Measurements from ENCODE around the gene GPER1.

GPER1 gene

DNA sequence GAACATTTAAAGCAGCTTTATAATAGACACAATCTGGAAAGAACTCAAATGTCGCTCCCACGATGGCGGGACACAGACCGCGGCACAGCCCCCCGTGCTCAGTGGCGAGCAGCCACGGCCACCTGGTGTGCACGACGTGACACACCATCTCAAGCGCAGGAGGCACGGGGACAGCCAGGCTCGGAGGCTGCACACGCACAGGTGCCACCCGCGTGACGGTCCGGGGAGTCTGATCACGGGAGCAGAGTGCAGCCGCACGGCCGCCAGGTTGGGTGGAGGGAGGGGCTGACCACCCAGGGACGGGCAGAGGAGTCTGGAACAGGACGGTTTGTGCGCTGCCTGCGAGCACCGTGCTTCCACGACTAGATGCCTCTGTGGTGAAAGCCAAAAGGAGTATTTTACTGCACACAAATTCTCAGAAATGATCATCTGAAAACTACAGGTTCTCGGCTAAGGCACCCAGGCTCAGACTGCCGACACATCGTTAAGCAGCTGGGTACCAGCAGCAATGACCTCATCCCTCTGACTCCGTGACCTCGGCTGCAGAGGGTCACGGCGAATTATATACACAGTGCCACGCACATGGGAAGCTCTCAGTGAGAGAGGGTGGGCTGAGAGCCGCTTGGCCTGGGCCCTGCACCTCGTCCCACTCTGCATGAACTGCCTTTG, 7.5 kb upstream of the GPER1 start:
- no peak overlapping the region for H3K27ac ChIP-seq
- H3K4me3 ChIP-seq (ENCODE audit: low read depth in 1 of 2, low read length in 1 of 2), result no peak overlapping the region
- no peaks in the 10 kb centered on the region for H3K9me3 ChIP-seq
- H3K27me3 ChIP-seq, result no peaks in the 10 kb centered on the region
- H3K36me3 ChIP-seq, result no peaks in the 10 kb centered on the region
- TF ChIP-seq, protein P1, sequence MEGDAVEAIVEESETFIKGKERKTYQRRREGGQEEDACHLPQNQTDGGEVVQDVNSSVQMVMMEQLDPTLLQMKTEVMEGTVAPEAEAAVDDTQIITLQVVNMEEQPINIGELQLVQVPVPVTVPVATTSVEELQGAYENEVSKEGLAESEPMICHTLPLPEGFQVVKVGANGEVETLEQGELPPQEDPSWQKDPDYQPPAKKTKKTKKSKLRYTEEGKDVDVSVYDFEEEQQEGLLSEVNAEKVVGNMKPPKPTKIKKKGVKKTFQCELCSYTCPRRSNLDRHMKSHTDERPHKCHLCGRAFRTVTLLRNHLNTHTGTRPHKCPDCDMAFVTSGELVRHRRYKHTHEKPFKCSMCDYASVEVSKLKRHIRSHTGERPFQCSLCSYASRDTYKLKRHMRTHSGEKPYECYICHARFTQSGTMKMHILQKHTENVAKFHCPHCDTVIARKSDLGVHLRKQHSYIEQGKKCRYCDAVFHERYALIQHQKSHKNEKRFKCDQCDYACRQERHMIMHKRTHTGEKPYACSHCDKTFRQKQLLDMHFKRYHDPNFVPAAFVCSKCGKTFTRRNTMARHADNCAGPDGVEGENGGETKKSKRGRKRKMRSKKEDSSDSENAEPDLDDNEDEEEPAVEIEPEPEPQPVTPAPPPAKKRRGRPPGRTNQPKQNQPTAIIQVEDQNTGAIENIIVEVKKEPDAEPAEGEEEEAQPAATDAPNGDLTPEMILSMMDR (IDR thresholded peaks at IDR 0.05), result no peak
- no peaks in the 10 kb centered on the region for H3K4me1 ChIP-seq (ENCODE audit: control insufficient read depth in 1 of 2, insufficient read depth in 1 of 2, low read depth in 1 of 2, low read length in 1 of 2)

DNA sequence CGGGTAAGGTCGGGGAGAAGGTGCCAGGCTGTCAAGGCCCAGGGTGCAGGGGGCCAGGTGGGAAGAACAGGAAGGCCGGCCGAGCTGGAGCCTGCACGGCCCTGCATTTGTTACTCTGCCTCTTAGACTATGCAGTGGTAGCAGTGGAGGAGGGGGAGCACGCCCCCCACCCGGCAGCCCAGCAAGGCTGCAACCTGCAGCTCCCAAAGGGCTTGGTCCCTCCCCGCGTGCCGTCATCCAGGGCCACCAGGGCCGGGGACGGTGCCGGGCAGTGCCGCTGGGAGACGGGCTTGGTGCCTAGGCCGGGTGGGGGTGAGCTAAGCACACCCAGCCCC, 7.0 kb upstream of the GPER1 start:
- Histone ChIP-seq H3K4me1 (ENCODE audit: control insufficient read depth in 1 of 2, insufficient read depth in 1 of 2, low read depth in 1 of 2, low read length in 1 of 2) (no peaks in the 10 kb centered on the region), H3K27me3 (no peaks in the 10 kb centered on the region), H3K27ac (no peak overlapping the region), H3K4me3 (ENCODE audit: low read depth in 1 of 2, low read length in 1 of 2) (no peak overlapping the region), H3K9me3 (no peaks in the 10 kb centered on the region), H3K36me3 (no peaks in the 10 kb centered on the region)
- TF ChIP-seq, protein P1 (IDR thresholded peaks at IDR 0.05), result no peak

DNA sequence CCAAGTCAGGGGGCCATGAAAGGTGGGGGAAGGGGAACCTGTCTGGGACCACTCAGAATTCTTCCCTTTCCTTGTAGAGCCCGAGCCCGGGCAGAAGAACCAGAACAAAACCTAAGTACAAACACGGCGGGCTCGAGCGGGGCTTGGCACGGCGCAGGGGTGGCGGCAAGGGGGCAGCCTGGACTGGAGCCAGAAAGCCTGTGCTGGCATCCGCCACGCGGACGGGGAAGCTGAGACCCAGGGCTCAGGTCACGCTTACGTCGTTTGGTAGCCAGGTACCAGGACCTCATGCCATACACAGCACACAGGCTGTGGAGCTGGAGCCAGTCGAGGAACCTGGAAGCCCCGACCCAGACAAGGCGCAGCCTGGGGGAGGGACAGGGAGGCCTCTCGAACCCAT, 6.6 kb upstream of the GPER1 start:
- H3K27ac ChIP-seq, result no peak overlapping the region
- TF ChIP-seq, protein P1 (IDR thresholded peaks at IDR 0.05), result no peak
- no peaks in the 10 kb centered on the region for H3K9me3 ChIP-seq
- peaks cover under 1% of the 10 kb centered on the region for H3K27me3 ChIP-seq
- H3K4me3 ChIP-seq (ENCODE audit: low read depth in 1 of 2, low read length in 1 of 2), result no peak overlapping the region
- no peaks in the 10 kb centered on the region for H3K36me3 ChIP-seq
- no peaks in the 10 kb centered on the region for H3K4me1 ChIP-seq (ENCODE audit: control insufficient read depth in 1 of 2, insufficient read depth in 1 of 2, low read depth in 1 of 2, low read length in 1 of 2)

DNA sequence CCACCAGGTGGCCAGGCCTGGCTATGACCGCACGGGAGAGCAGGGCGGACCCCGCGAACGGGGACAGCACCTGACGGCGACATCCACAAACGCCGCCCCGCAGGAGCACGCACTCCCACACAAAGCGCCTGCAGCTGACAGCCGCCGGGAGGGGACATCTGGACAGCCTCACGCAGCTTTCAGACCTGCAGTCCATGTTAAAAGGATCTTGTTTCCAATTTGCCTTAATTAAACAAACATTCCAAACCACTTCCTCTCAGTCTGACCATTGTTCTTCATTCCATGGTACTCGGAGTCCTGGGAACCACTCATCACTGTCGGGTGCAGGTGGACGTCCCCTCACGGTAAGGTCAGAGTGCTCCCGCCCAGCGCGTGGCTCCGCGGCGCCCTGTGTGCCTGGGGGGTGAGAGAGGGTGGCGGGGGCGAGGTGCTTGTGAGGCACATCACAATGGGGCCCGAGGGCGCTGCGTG, 5.9 kb upstream of the GPER1 start:
- peaks cover 7% of the 10 kb centered on the region for H3K27me3 ChIP-seq
- peaks cover 4 to 6% of the 10 kb centered on the region in 2 experiments for H3K4me1 ChIP-seq (ENCODE audit: control insufficient read depth in 1 of 2, insufficient read depth in 1 of 2, low read depth in 1 of 2, low read length in 1 of 2)
- H3K27ac ChIP-seq, result no peak overlapping the region
- no peak overlapping the region for H3K4me3 ChIP-seq (ENCODE audit: low read depth in 1 of 2, low read length in 1 of 2)
- H3K36me3 ChIP-seq, result no peaks in the 10 kb centered on the region
- TF ChIP-seq, protein P1 (IDR thresholded peaks at IDR 0.05), result no peak
- no peaks in the 10 kb centered on the region for H3K9me3 ChIP-seq

DNA sequence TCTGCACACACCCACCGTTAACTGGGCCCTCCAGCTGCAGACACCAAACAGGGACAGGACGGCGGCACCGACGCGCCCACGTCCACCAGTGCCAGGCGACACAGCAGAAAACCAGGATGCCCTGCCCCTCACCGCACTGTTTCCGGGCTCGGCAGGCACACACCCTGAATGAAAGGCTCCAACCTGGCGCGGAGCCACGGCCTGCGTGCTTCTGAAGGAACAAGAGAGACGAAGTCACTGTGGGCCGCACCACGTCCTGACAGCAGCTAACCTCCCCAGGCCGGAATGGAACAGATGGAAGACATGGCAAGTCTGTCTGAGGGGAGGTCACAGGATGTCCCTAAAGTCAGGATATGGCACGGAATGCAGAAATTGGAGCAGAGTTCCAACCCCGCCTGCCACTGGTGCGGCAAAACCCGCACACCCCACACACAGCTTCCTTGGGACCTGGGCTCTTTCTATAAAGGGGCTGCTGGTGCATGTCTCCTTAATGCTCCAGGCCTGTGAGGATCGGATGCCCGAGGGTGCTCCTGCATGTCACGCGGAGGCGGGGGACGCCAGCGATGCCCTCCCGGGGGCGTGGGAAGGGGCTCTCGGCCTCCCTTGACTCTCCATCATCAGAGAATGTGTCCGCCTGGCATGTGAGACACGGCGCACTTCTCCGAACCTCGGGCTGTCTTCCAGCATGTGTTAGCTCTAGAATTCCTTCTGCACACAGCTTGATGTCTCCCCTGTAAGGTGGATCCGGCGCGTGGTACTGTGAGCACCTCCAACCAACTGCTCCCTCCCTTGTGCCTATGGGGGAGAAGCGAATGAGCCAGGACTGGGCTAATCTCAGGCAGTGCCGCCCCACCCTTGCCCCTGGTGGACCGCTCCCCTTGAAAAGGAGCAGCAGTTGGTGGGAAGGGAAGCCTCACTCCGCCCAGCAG, 3.9 kb upstream of the GPER1 start:
- Histone ChIP-seq H3K27me3 (peaks cover 24% of the 10 kb centered on the region), H3K9me3 (no peaks in the 10 kb centered on the region), H3K36me3 (no peaks in the 10 kb centered on the region), H3K27ac (no peak overlapping the region), H3K4me3 (ENCODE audit: low read depth in 1 of 2, low read length in 1 of 2) (no peak overlapping the region), H3K4me1 (ENCODE audit: control insufficient read depth in 1 of 2, insufficient read depth in 1 of 2, low read depth in 1 of 2, low read length in 1 of 2) (peaks cover 5 to 8% of the 10 kb centered on the region in 2 experiments)
- TF ChIP-seq, protein P1 (IDR thresholded peaks at IDR 0.05), result no peak
